Erythroblast (primary cell): ENCODE data around the gene PNMT.

ENCODE experiments used
- GATA1 ChIP-seq: IDR thresholded peaks from 2 replicates; pipeline ENCODE4 v1.6.1; 2011; ENCODE audit warnings: low read depth, mild to moderate bottlenecking, control low read depth, low read length, moderate library complexity
- POLR2A ChIP-seq: IDR thresholded peaks from 2 replicates; pipeline ENCODE4 v1.6.1; 2011; ENCODE audit warnings: mild to moderate bottlenecking, low read length

- TF ChIP-seq POLR2A (no peak), GATA1 (no peak)
These were observed 15.5 kb upstream of the PNMT start for GRCh38 chr17:39652587-39653315.
